HCT116 (cell line): Measurements from ENCODE around the gene HPCA. TPM values are rescaled to one million over a fixed set of nuclear protein-coding genes. Genes with fewer than 3 reads are reported as not detected.

ENCODE experiments used
- ATAC-seq: fragments of 200-7000 bp; cut with Tn5 transposase; 2 replicates; pipeline ENCODE4 v1.9.1; 2020; ENCODE audit warnings: mild to moderate bottlenecking, moderate library complexity
- BruUV-seq: library from RNA; stranded (reverse); fragments of 400-500 nt; replicated peaks from 2 replicates; lab custom pipeline; 2021; lab: Mats Ljungman, UMichigan
- CTCF ChIA-PET: fragments of 300-600 bp; sonication (Branson Sonifier 250); formaldehyde crosslinking; loops from one replicate; lab custom pipeline; 2021; ENCODE audit warnings: antibody characterized with exemption; lab: Charles Lee
- POLR2A ChIA-PET: fragments of 300-600, 350-600 bp; sonication (Branson Sonifier 250); formaldehyde crosslinking; loops from one replicate; lab custom pipeline; 2021; ENCODE audit warnings: antibody characterized with exemption; lab: Charles Lee
- RAD21 ChIA-PET, 2 experiments: fragments of 300-600 bp; sonication (Branson Sonifier 250); formaldehyde crosslinking; loops; one replicate each; lab custom pipeline; 2023; ENCODE audit warnings: low total read pairs in 2 of 2; ENCODE audit not compliant: uncharacterized antibody in 2 of 2, unreplicated experiment in 2 of 2, low non-redundant PET in 1 of 2; lab: Charles Lee
- DNase-seq: peaks from one replicate; pipeline ENCODE4 v3.0.0-alpha.2; 2010; ENCODE audit warnings: low read depth, low spot score
- H2AFZ ChIP-seq: fragments of 200-600 bp; shearing (Covaris generic), sonication (generic); 2 replicates; pipeline ENCODE4 v1.6.1; 2017; ENCODE audit warnings: low read depth, mixed run types, mixed read lengths, antibody characterized with exemption, low read length; ENCODE audit not compliant: poor library complexity, severe bottlenecking
- H3K27ac ChIP-seq: 2 replicates; pipeline ENCODE4 v1.5.1; 2012; ENCODE audit warnings: low read depth, low read length
- H3K27me3 ChIP-seq: fragments of 200-600 bp; sonication (generic); 2 replicates; pipeline ENCODE4 v1.6.1; 2016; ENCODE audit warnings: mixed run types, low read length, mixed read lengths; ENCODE audit not compliant: insufficient read depth
- H3K36me3 ChIP-seq, 2 experiments: fragments of 200-500 bp in 1 of 2; fragments of 200-600 bp in 1 of 2; sonication (Bioruptor generic) in 1 of 2; sonication (generic) in 1 of 2; 2 replicates each; pipeline versions ENCODE4 v1.5.1 to v1.6.1; 2014 to 2016; ENCODE audit warnings: low read length in 2 of 2, inconsistent platforms in 1 of 2, mixed read lengths in 1 of 2, mixed run types in 1 of 2; ENCODE audit not compliant: insufficient read depth in 2 of 2, control insufficient read depth in 1 of 2
- H3K4me1 ChIP-seq, 2 experiments: fragments of 200-600 bp in 1 of 2; sonication (generic) in 1 of 2; 2 replicates each; pipeline versions ENCODE4 v1.5.1 to v1.6.1; 2012 to 2017; ENCODE audit warnings: low read length in 2 of 2, inconsistent platforms in 1 of 2, mild to moderate bottlenecking in 1 of 2, mixed read lengths in 1 of 2, mixed run types in 1 of 2, moderate library complexity in 1 of 2; ENCODE audit not compliant: insufficient read depth in 2 of 2, control insufficient read depth in 1 of 2
- H3K4me2 ChIP-seq: fragments of 200-600 bp; sonication (generic); 2 replicates; pipeline ENCODE4 v1.6.1; 2017; ENCODE audit warnings: mixed run types, low read length, mixed read lengths
- H3K4me3 ChIP-seq, 2 experiments: fragments of 200-600 bp in 1 of 2; sonication (generic) in 1 of 2; replicated peaks in 1 of 2; 2 replicates each; pipeline ENCODE4 v1.5.1; 2011 to 2016; ENCODE audit warnings: low read length in 2 of 2, control low read depth in 1 of 2, low read depth in 1 of 2, mild to moderate bottlenecking in 1 of 2, mixed read lengths in 1 of 2, mixed run types in 1 of 2
- H3K79me2 ChIP-seq: fragments of 200-600 bp; sonication (generic); 2 replicates; pipeline ENCODE4 v1.6.1; 2017; ENCODE audit warnings: mild to moderate bottlenecking, mixed run types, low read length, moderate library complexity, mixed read lengths; ENCODE audit not compliant: insufficient read depth
- H3K9ac ChIP-seq: fragments of 200-600 bp; sonication (generic); 2 replicates; pipeline ENCODE4 v1.6.1; 2016; ENCODE audit warnings: low read length, mixed read lengths
- H3K9me2 ChIP-seq: fragments of 200-600 bp; sonication (generic), shearing (Covaris generic); 2 replicates; pipeline ENCODE4 v1.6.1; 2017; ENCODE audit warnings: mixed run types, mild to moderate bottlenecking, moderate library complexity; ENCODE audit not compliant: insufficient read depth
- H3K9me3 ChIP-seq, 2 experiments: fragments of 200-500 bp in 1 of 2; fragments of 200-600 bp in 1 of 2; sonication (Bioruptor generic) in 1 of 2; sonication (generic) in 1 of 2; 2 replicates each; pipeline ENCODE4 v1.6.1; 2014 to 2017; ENCODE audit warnings: low read length in 2 of 2, mixed read lengths in 2 of 2, inconsistent platforms in 1 of 2, low read depth in 1 of 2, mild to moderate bottlenecking in 1 of 2, mixed run types in 1 of 2, moderate library complexity in 1 of 2; ENCODE audit not compliant: control insufficient read depth in 1 of 2, insufficient read depth in 1 of 2
- H4K20me1 ChIP-seq: fragments of 200-600 bp; sonication (generic), shearing (Covaris generic); 2 replicates; pipeline ENCODE4 v1.6.1; 2017; ENCODE audit warnings: mixed run types, mild to moderate bottlenecking, moderate library complexity; ENCODE audit not compliant: insufficient read depth
- CBX3 ChIP-seq: IDR thresholded peaks from 2 replicates; pipeline ENCODE4 v1.6.1; 2012; ENCODE audit warnings: low read depth
- CEBPB ChIP-seq: IDR thresholded peaks from 2 replicates; pipeline ENCODE4 v1.6.1; 2012; ENCODE audit warnings: low read depth
- EGR1 ChIP-seq: IDR thresholded peaks from 2 replicates; pipeline ENCODE4 v1.6.1; 2012; ENCODE audit warnings: low read depth
- ELF1 ChIP-seq: IDR thresholded peaks from 2 replicates; pipeline ENCODE4 v1.6.1; 2012; ENCODE audit warnings: low read depth, borderline replicate concordance
- EZH2 ChIP-seq: fragments of 200-600 bp; sonication (generic); IDR thresholded peaks from 2 replicates; pipeline ENCODE4 v1.6.1; 2017; ENCODE audit warnings: antibody characterized with exemption, mixed run types
- JUND ChIP-seq: IDR thresholded peaks from 2 replicates; pipeline ENCODE4 v1.6.1; 2012
- MAX ChIP-seq: IDR thresholded peaks from 2 replicates; pipeline ENCODE4 v1.6.1; 2012
- POLR2AphosphoS5 ChIP-seq: IDR thresholded peaks from 2 replicates; pipeline ENCODE4 v1.6.1; 2011; ENCODE audit warnings: mild to moderate bottlenecking, low read depth, low read length, moderate library complexity
- RAD21 ChIP-seq: IDR thresholded peaks from 2 replicates; pipeline ENCODE4 v1.6.1; 2012; ENCODE audit warnings: low read depth, mild to moderate bottlenecking
- REST ChIP-seq: IDR thresholded peaks from 2 replicates; pipeline ENCODE4 v1.6.1; 2012; ENCODE audit warnings: low read depth
- SRF ChIP-seq: IDR thresholded peaks from 2 replicates; pipeline ENCODE4 v1.6.1; 2012; ENCODE audit warnings: low read depth
- TCF7L2 ChIP-seq: IDR thresholded peaks from 2 replicates; pipeline ENCODE4 v1.7.0; 2011; ENCODE audit warnings: borderline replicate concordance, inconsistent platforms; ENCODE audit not compliant: insufficient read depth, insufficient read length; ENCODE audit errors: extremely low read depth
- YY1 ChIP-seq: IDR thresholded peaks from 2 replicates; pipeline ENCODE4 v1.6.1; 2011; ENCODE audit warnings: low read length, low read depth, moderate library complexity, mild to moderate bottlenecking; ENCODE audit not compliant: insufficient replicate concordance; ENCODE audit errors: extremely low read depth
- ZBTB33 ChIP-seq: IDR thresholded peaks from 2 replicates; pipeline ENCODE4 v1.6.1; 2011; ENCODE audit warnings: mild to moderate bottlenecking, low read length, moderate library complexity; ENCODE audit not compliant: insufficient replicate concordance; ENCODE audit errors: extremely low read depth
- ZNF274 ChIP-seq: fragments of 200-500 bp; sonication (Bioruptor generic); IDR thresholded peaks from 2 replicates; pipeline ENCODE4 v1.6.1; 2014; ENCODE audit warnings: mild to moderate bottlenecking, low read depth, low read length, inconsistent platforms
- intact Hi-C: fragments of 100-400 bp; cut with micrococcal nuclease; formaldehyde crosslinking; loops from 2 replicates; pipeline ENCODE4 v1.10.0; 2022
- total RNA-seq: library from RNA; stranded (reverse); gene quantifications from one replicate; pipeline ENCODE4 v1.2.1, GENCODE V29; 2021; ENCODE audit not compliant: unreplicated experiment
- TF ChIP-seq, protein P1 (sequence below): IDR thresholded peaks from 2 replicates; pipeline ENCODE4 v1.6.1; 2012

HPCA gene
- total RNA-seq, 1 experiment from 2014 or later = 0.15 TPM

GRCh38 chr1:32925403-32926162 is 39.3 kb downstream of the HPCA start:
- no peak overlapping the region for H3K4me2 ChIP-seq
- no peaks in the 10 kb centered on the region for H3K79me2 ChIP-seq
- H3K27ac ChIP-seq = no peak overlapping the region
- no peak overlapping the region for H3K4me3 ChIP-seq
- no peaks in the 10 kb centered on the region for H3K36me3 ChIP-seq
- H3K4me1 ChIP-seq = no peaks in the 10 kb centered on the region
- H3K27me3 ChIP-seq = no peaks in the 10 kb centered on the region
- no peaks in the 10 kb centered on the region for H4K20me1 ChIP-seq
- no peaks in the 10 kb centered on the region for H3K9me2 ChIP-seq
- ChIA-PET RAD21 (no interaction called here), CTCF (no interaction called here), POLR2A (interaction anchor here (0.7 kb wide), 1 partner anchor 26 kb away, joined by 3 read pairs; no protein-coding TSS in a partner anchor)
- intact Hi-C loops = no loop called here
- BruUV-seq = no TSS peak
- ATAC-seq (no peak), DNase-seq (no peak)
- no peak overlapping the region for H2AFZ ChIP-seq
- no peak for TF ChIP-seq SRF
- TF ChIP-seq CBX3 = no peak
- TF ChIP-seq TCF7L2 = no peak
- no peak for TF ChIP-seq MAX
- TF ChIP-seq ELF1 = no peak
- no peak for TF ChIP-seq CEBPB
- TF ChIP-seq ZNF274 = no peak
- TF ChIP-seq ZBTB33 = no peak
- TF ChIP-seq EGR1 = no peak
- no peak for TF ChIP-seq REST
- TF ChIP-seq, protein P1, sequence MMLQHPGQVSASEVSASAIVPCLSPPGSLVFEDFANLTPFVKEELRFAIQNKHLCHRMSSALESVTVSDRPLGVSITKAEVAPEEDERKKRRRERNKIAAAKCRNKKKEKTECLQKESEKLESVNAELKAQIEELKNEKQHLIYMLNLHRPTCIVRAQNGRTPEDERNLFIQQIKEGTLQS = no peak
- no peak for TF ChIP-seq YY1
- no peak for TF ChIP-seq EZH2
- no peak for TF ChIP-seq RAD21
- no peak for TF ChIP-seq POLR2AphosphoS5
- TF ChIP-seq JUND = no peak
- no peaks in the 10 kb centered on the region for H3K9me3 ChIP-seq
- no peak overlapping the region for H3K9ac ChIP-seq
